ENCODE data around the gene RBCK1. TPM values are rescaled to one million over a fixed set of nuclear protein-coding genes. Genes with fewer than 3 reads are reported as not detected.

The RBCK1 gene
- total RNA-seq, 1 experiment from 2014 or later, result 46.8 TPM

- H3K23ac ChIP-seq (ENCODE audit: insufficient read length, low read depth, low read length), result no peak overlapping the region
- H4K5ac ChIP-seq (ENCODE audit: insufficient read length, low read depth, low read length), result no peak overlapping the region
- DNase-seq, result peak; percentile 89
- H2BK20ac ChIP-seq (ENCODE audit: low read depth, low read length, poor library complexity, severe bottlenecking), result no peak overlapping the region
- H2AK5ac ChIP-seq (ENCODE audit: insufficient read length, low read length), result no peak overlapping the region
- H3K9ac ChIP-seq (ENCODE audit: extremely low read depth, insufficient read length, low read length), result no peak overlapping the region
- H3K9me3 ChIP-seq (ENCODE audit: control insufficient read depth, low read depth, low read length), result no peaks in the 10 kb centered on the region
- H4K8ac ChIP-seq (replicated peaks; ENCODE audit: insufficient read length, low read depth, low read length), result no peak overlapping the region
- no peak overlapping the region for H3K18ac ChIP-seq (ENCODE audit: insufficient read length, low read depth, low read length)
- peaks cover 36% of the 10 kb centered on the region for H3K27me3 Mint-ChIP-seq (ENCODE audit: low read depth)
- no peak overlapping the region for H4K91ac ChIP-seq (ENCODE audit: insufficient read length, low read depth, low read length)
- peaks cover 5% of the 10 kb centered on the region; the same call in 1 of the 2 replicates for H3K27me3 ChIP-seq (ENCODE audit: insufficient read depth, low read length)
- no peaks in the 10 kb centered on the region for H3K9me3 Mint-ChIP-seq
- H3K27ac ChIP-seq (ENCODE audit: insufficient read length, low read depth, low read length), result no peak overlapping the region
- peak overlapping the region in 1 of 3 experiments; percentile 58; a peak in 2 of 7 replicates for H3K27ac Mint-ChIP-seq
- no peak overlapping the region for H2BK15ac ChIP-seq (ENCODE audit: low read depth, low read length)
- no peak overlapping the region for H3T11ph ChIP-seq (ENCODE audit: low read length)
- no peak overlapping the region for H2AFZ ChIP-seq (ENCODE audit: low read length)
- H3K36me3 Mint-ChIP-seq (ENCODE audit: insufficient read depth in 1 of 3, low read depth in 3 of 3), result peaks cover 22 to 61% (median 59%) of the 10 kb centered on the region in 3 experiments; a peak in 6 of 7 replicates
- H2BK5ac ChIP-seq (ENCODE audit: insufficient read length, low read length), result no peak overlapping the region
- no peak overlapping the region for H3K56ac ChIP-seq (ENCODE audit: insufficient read length, low read depth, low read length)
- H3K4me2 ChIP-seq (ENCODE audit: insufficient read depth, insufficient read length, low read length), result peak overlapping the region; percentile 44
- no peak for TF ChIP-seq CTCF (conservative IDR thresholded peaks at IDR 0.05)
- no peaks in the 10 kb centered on the region for H3K79me1 ChIP-seq (ENCODE audit: insufficient read depth, low read depth, low read length, poor library complexity, severe bottlenecking)
- no peak overlapping the region for H3K14ac ChIP-seq (ENCODE audit: insufficient read depth, low read length)
- no CpG with 5 or more reads among the region's 11 CpGs for WGBS (ENCODE audit: extremely low coverage, insufficient read length, low lambda C conversion rate)
- H3K4me1 ChIP-seq (ENCODE audit: insufficient read depth, low read length), result peaks cover 3% of the 10 kb centered on the region; the same call in 1 of the 2 replicates
- H4K20me1 ChIP-seq (ENCODE audit: control insufficient read depth, insufficient read depth, insufficient read length), result no peaks in the 10 kb centered on the region
- no peak overlapping the region for H3K4ac ChIP-seq (ENCODE audit: low read depth, low read length)
- no peaks in the 10 kb centered on the region for H3K79me2 ChIP-seq (ENCODE audit: insufficient read depth, low read length)
- peak overlapping the region; percentile 10 to 64; a peak in 4 of 5 replicates for H3K4me3 Mint-ChIP-seq
- peaks cover 26 to 28% of the 10 kb centered on the region in 2 experiments for H3K4me1 Mint-ChIP-seq
- H3K23me2 ChIP-seq (ENCODE audit: insufficient read length, low read depth, low read length, poor library complexity, severe bottlenecking), result no peaks in the 10 kb centered on the region
- no peak overlapping the region for H2BK120ac ChIP-seq (ENCODE audit: low read depth, low read length, poor library complexity, severe bottlenecking)
- H2BK12ac ChIP-seq (ENCODE audit: insufficient read length, low read depth, low read length), result no peak overlapping the region
Observed at GRCh38 chr20:434221-434620, 26.1 kb downstream of the RBCK1 start.

Data from H9 (cell line).